ENCODE results near the gene COL18A1.

Gene COL18A1

GRCh38 chr21:45387506-45387905 is 17.5 kb upstream of the COL18A1 start:
- TF ChIP-seq, protein P1, sequence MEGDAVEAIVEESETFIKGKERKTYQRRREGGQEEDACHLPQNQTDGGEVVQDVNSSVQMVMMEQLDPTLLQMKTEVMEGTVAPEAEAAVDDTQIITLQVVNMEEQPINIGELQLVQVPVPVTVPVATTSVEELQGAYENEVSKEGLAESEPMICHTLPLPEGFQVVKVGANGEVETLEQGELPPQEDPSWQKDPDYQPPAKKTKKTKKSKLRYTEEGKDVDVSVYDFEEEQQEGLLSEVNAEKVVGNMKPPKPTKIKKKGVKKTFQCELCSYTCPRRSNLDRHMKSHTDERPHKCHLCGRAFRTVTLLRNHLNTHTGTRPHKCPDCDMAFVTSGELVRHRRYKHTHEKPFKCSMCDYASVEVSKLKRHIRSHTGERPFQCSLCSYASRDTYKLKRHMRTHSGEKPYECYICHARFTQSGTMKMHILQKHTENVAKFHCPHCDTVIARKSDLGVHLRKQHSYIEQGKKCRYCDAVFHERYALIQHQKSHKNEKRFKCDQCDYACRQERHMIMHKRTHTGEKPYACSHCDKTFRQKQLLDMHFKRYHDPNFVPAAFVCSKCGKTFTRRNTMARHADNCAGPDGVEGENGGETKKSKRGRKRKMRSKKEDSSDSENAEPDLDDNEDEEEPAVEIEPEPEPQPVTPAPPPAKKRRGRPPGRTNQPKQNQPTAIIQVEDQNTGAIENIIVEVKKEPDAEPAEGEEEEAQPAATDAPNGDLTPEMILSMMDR (IDR thresholded peaks at IDR 0.05; ENCODE audit: extremely low read depth, insufficient read depth, missing control alignments): no peak
- DNase-seq (ENCODE audit: low spot score): no peak
- in situ Hi-C loops (cut with MboI; ENCODE audit: low pct_unique_long_range_greater_than_20kb, low sequenced_read_pairs, unreplicated experiment): no loop called here

DNA sequence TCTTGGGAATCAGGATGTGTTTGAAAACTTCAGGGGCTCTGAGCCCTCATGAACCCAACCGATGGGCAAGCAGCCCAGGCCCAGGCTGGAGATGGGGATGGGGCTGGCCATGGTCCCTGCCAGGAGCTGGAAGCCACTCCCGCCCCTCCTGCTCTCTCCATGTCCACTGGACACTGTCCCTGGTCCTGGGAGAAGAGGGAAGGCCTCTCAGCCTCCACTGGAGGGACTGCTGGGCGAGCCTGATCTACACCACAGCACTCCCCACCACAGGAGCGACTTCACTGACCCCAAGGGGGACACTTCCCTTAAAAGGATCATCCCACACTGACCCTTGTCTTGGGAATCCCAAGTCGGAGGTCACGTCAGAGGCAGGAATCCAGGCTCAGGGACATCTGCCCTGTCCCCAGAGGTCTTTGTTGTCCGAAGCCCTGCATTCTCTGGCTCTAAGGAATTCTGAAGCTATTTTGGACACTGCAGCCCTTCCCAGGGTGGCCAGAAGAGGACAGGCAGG is 16.9 kb upstream of the COL18A1 start:
- in situ Hi-C loops (cut with MboI; ENCODE audit: low pct_unique_long_range_greater_than_20kb, low sequenced_read_pairs, unreplicated experiment): no loop called here
- TF ChIP-seq, protein P1 (IDR thresholded peaks at IDR 0.05; ENCODE audit: extremely low read depth, insufficient read depth, missing control alignments): no peak
- DNase-seq (ENCODE audit: low spot score): no peak

DNA sequence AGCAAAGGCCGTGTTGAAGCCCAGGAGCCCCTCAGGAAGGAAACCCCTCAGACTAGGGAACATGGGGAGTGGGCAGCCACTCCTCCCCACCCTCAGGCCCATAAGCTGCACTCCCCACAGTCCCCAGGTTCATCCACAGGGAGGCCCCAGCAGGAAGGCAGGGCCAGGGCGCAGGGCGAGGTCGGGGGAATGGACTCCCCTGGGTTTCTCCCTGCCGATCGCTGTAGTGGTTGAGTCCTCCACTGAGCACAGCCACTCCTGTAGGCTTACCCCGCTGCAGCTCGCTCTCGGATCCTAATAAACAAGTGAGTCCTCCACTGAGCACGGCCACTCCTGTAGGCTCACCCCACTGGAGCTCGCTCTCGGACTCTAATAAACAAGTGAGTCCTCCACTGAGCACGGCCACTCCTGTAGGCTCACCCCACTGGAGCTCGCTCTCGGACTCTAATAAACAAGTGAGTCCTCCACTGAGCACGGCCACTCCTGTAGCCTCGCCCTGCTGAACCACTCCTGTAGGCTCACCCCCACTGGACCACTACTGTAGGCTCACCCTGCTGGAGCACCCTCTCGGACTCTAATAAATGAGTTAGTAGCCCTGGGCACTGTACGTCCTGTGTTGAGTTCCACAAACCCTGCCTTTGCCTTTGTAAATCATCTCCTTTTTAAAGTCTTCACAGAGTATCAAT is 16.2 kb upstream of the COL18A1 start:
- no peak for DNase-seq (ENCODE audit: low spot score)
- TF ChIP-seq, protein P1 (IDR thresholded peaks at IDR 0.05; ENCODE audit: extremely low read depth, insufficient read depth, missing control alignments): no peak
- in situ Hi-C loops (cut with MboI; ENCODE audit: low pct_unique_long_range_greater_than_20kb, low sequenced_read_pairs, unreplicated experiment): no loop called here

DNA sequence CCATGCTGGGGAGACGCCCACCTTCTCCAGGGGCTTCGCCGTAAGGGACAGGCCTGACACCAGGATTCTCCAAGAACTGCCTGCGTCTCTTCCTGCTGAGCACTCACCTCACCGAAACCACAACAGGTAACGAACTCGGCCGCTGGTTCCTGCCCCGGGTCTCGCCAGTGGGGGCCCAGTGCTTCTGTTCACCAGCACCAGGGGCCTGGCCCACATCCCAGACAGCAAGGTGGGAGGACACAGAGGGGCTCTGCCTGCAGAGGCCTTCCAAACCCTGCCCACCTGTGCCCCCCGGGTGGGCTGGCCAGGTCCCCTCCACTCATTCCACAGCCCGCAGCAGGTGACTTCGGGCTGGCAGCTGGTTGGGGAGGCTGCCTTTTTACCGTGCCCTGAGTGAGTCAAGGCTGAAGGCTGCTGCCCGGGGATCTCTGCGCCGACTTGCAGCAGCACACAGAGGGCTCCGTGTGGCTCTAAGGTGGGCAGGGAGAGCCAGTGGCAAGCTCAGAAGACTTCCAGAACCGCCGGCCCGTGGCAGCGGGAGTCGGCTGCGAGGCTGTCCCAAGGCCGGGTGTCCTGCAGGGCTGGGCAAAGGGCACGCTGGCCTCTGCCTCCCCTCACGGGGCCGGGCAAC is 14.7 kb upstream of the COL18A1 start:
- TF ChIP-seq, protein P1 (IDR thresholded peaks at IDR 0.05; ENCODE audit: extremely low read depth, insufficient read depth, missing control alignments): no peak
- in situ Hi-C loops (cut with MboI; ENCODE audit: low pct_unique_long_range_greater_than_20kb, low sequenced_read_pairs, unreplicated experiment): no loop called here
- DNase-seq (ENCODE audit: low spot score): no peak

GRCh38 chr21:45390831-45391742 is 13.9 kb upstream of the COL18A1 start:
- in situ Hi-C loops (cut with MboI; ENCODE audit: low pct_unique_long_range_greater_than_20kb, low sequenced_read_pairs, unreplicated experiment): no loop called here
- no peak for DNase-seq (ENCODE audit: low spot score)
- TF ChIP-seq, protein P1 (IDR thresholded peaks at IDR 0.05; ENCODE audit: extremely low read depth, insufficient read depth, missing control alignments): no peak
